Heart left ventricle (tissue), 16 donors: ENCODE results near the gene DES. TPM values are rescaled to one million over a fixed set of nuclear protein-coding genes. Genes with fewer than 3 reads are reported as not detected.
"Not testable (repeated sequence)": the region's sequence is repeated elsewhere in the genome, so short reads cannot be mapped to it uniquely, and the experiment has no call there.

Experiments used
- ATAC-seq, 4 donors: fragments of 200-7000 bp; cut with Tn5 transposase; one replicate each; pipeline ENCODE4 v1.9.1; 2020 to 2022; ENCODE audit warnings: moderate library complexity in 4 of 4, mild to moderate bottlenecking in 3 of 4, moderate number of reproducible peaks in 1 of 4
- DNase-seq, 5 donors: peaks; one replicate each; pipeline ENCODE4 v3.0.0-alpha.2; 2020
- H3K27ac ChIP-seq, 12 donors: fragments of 200-600 bp; sonication (generic) in 4 of 12; one replicate each; pipeline versions ENCODE4 v1.5.0 to v1.8.0; 2016 to 2022; ENCODE audit warnings: mild to moderate bottlenecking in 2 of 12
- H3K27me3 ChIP-seq, 9 donors: fragments of 200-600 bp; sonication (generic) in 2 of 9; one replicate each; pipeline versions ENCODE4 v1.5.1 to v1.8.0; 2016 to 2022; ENCODE audit warnings: mild to moderate bottlenecking in 3 of 9
- H3K36me3 ChIP-seq, 9 donors: fragments of 200-600 bp; sonication (generic) in 2 of 9; one replicate each; pipeline versions ENCODE4 v1.5.0 to v1.8.0; 2018 to 2022; ENCODE audit warnings: mild to moderate bottlenecking in 2 of 9
- H3K4me1 ChIP-seq, 12 donors: fragments of 200-600 bp; sonication (generic) in 4 of 12; one replicate each; pipeline versions ENCODE4 v1.5.0 to v1.8.0; 2016 to 2022; ENCODE audit warnings: mild to moderate bottlenecking in 3 of 12
- H3K4me3 ChIP-seq, 12 donors: fragments of 200-600 bp; sonication (generic) in 4 of 12; one replicate each; pipeline versions ENCODE4 v1.5.0 to v1.8.0; 2017 to 2022; ENCODE audit warnings: mild to moderate bottlenecking in 9 of 12, moderate library complexity in 4 of 12
- H3K9me3 ChIP-seq, 12 donors: fragments of 200-600 bp; sonication (generic) in 4 of 12; one replicate each; pipeline versions ENCODE4 v1.5.0 to v1.8.0; 2016 to 2022; ENCODE audit warnings: mild to moderate bottlenecking in 1 of 12
- POLR2A ChIP-seq, 2 donors: fragments of 450-650 bp; IDR thresholded peaks; one replicate each; pipeline ENCODE4 v1.6.1; 2017; ENCODE audit warnings: antibody characterized with exemption in 2 of 2, mild to moderate bottlenecking in 2 of 2, moderate library complexity in 2 of 2
- WGBS, 4 donors: extraction: QIAGEN DNeasy Blood & Tissue Kit in 2 of 4; methylation state at CpG; one replicate each; pipeline versions ENCODE4 v1.1.5 to v1.1.7; 2013 to 2018; 5-methylcytosine and 5-hydroxymethylcytosine counted together
- intact Hi-C, 10 donors: fragments of 100-400 bp; cut with DNase I; formaldehyde crosslinking; loops; one replicate each; pipeline versions ENCODE4 v1.11.1 to v1.14.2; 2022
- polyA plus RNA-seq, 2 donors: library from polyadenylated mRNA; stranded (reverse); fragments of 200-250 nt; gene quantifications; one replicate each; pipeline ENCODE4 v1.2.3, GENCODE V29; 2013
- total RNA-seq, 9 donors: library from RNA; depleted of rRNA in 2 of 9; stranded (reverse); fragments of >200 nt in 2 of 9; fragmentation: NEBNext Ultra II Directional in 3 of 9; extraction: Animal tissue kit (Norgen Biotek cat#: 25700) in 3 of 9; gene quantifications; one replicate each; pipeline versions ENCODE4 v1.1.0 to v1.2.4, GENCODE V29; 2016 to 2023
- TF ChIP-seq, protein P1 (sequence below), 12 donors: fragments of 200-600 bp; sonication (generic) in 4 of 12; IDR thresholded peaks; one replicate each; pipeline versions ENCODE4 v1.5.0 to v1.8.0; 2018 to 2022; ENCODE audit warnings: antibody characterized with exemption in 12 of 12, mild to moderate bottlenecking in 5 of 12
- donor health status: ischemic (EF 13 %, LVEDD 7.1; RV severe dilation, severe dysfunction).
- donor health status: healthy with polysubstance abuse.
- donor health status: DM: no; HTN: yes; CAD: no.
- donor health status: DM: no; HTN: no; CAD: no.
- donor health status: ischemic (EF 25% LVEDD 6.9; RV normal size, moderate dysfunction).
- donor health status: ischemic (EF 25% LVEDD 5.7; RV mildly dilated, moderate dysfunction).
- donor health status: healthy.
- donor health status: DM: yes; HTN: yes; CAD: no.
- donor health status: ischemic (EF 35%, LVEDD 5.7; RV mildly dilated, moderate dysfunction).
- donor health status: nonischemic (EF 11% LVEDD 7.7; RV severe dilation, severe dysfunction).
- donor health status: DM: yes; HTN: yes; CAD: no.
- donor health status: PGD.
- donor health status: ischemic (EF 29% LVEDD 5.4; RV normal size, mild dysfunction).
- donor health status: nonischemic (EF 23%, LVEDD 6.1; RV moderate dilation, normal function).

The DES gene
- total and polyA plus RNA-seq, 11 donors: 9,618 to 28,674 (median 17,979) TPM

DNA sequence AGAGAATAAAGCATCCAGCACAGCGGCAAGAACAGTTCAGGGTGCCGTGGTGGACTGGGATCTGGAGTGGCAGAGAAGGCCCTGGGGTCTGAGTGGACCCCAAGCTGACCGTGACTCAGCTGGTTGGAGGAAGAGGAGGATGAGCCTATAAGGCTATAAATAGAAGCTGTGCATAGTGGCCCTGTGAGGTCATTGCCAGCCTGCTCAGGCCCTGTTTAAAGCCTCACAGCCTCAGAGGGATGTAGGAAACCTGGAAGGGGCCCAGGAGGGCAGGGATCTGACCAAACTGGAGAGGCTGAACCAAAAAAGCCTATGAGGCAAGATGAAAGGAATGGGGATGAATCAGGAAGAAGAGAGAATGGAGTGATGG is 11.3 kb upstream of the DES start:
- Histone ChIP-seq H3K4me1 (peaks cover 0 to 63% (median 19%) of the 10 kb centered on the region in 12 donors), H3K9me3 (peaks cover 0 to 2% (median 0%) of the 10 kb centered on the region in 12 donors), H3K27me3 (no peaks in the 10 kb centered on the region), H3K36me3 (no peaks in the 10 kb centered on the region), H3K4me3 (no peak overlapping the region), H3K27ac (peak overlapping the region; percentile 83 to 99 (median 92))
- ATAC-seq (peak; percentile 69 to 77 (median 71)), DNase-seq (peak in 4 of 5 donors; percentile 85 to 94 (median 89))
- 43 to 56% (median 50%) methylated on average over 3 of the region's 3 CpGs for WGBS, 4 donors
- intact Hi-C loops: loop anchor here in 3 of 10 donors (10.0 kb wide), 3 partner anchors 48 to 218 kb away; partner anchors contain the start of gene SLC4A3 (in 1 of the 3)
- TF ChIP-seq, protein P1, sequence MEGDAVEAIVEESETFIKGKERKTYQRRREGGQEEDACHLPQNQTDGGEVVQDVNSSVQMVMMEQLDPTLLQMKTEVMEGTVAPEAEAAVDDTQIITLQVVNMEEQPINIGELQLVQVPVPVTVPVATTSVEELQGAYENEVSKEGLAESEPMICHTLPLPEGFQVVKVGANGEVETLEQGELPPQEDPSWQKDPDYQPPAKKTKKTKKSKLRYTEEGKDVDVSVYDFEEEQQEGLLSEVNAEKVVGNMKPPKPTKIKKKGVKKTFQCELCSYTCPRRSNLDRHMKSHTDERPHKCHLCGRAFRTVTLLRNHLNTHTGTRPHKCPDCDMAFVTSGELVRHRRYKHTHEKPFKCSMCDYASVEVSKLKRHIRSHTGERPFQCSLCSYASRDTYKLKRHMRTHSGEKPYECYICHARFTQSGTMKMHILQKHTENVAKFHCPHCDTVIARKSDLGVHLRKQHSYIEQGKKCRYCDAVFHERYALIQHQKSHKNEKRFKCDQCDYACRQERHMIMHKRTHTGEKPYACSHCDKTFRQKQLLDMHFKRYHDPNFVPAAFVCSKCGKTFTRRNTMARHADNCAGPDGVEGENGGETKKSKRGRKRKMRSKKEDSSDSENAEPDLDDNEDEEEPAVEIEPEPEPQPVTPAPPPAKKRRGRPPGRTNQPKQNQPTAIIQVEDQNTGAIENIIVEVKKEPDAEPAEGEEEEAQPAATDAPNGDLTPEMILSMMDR (IDR thresholded peaks at IDR 0.05): no peak
- peak in 1 of 2 donors; percentile 24 for TF ChIP-seq POLR2A (IDR thresholded peaks at IDR 0.05)

DNA sequence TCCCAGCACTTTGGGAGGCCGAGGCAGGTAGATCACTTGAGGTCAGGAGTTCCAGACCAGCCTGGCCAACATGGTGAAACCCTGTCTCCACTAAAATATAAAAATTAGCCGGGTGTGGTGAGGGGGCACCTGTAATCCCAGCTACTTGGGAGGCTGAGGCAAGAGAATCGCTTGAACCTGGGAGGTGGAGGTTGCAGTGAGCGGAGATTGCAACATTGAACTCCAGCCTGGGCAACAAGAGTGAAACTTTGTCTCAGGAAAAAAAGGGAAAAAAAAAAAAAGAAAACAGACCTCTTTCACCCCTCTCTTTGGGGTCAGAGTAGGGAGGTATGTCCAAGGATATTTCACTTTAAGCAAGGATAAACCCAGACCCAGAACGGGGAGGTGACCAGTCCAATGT is 10.8 kb upstream of the DES start:
- ATAC-seq, H3K4me3 ChIP-seq, DNase-seq, H3K27me3 ChIP-seq, H3K36me3 ChIP-seq, H3K9me3 ChIP-seq: not testable (repeated sequence)
- peak overlapping the region; percentile 42 to 99 (median 92) for H3K27ac ChIP-seq
- H3K4me1 ChIP-seq: peaks cover 0 to 63% (median 19%) of the 10 kb centered on the region in 12 donors
- 61 to 82% (median 64%) methylated on average over 5 of the region's 5 CpGs for WGBS, 4 donors
- intact Hi-C loops: loop anchor here in 3 of 10 donors (10.0 kb wide), 3 partner anchors 47 to 217 kb away; partner anchors contain the start of gene SLC4A3 (in 1 of the 3)

DNA sequence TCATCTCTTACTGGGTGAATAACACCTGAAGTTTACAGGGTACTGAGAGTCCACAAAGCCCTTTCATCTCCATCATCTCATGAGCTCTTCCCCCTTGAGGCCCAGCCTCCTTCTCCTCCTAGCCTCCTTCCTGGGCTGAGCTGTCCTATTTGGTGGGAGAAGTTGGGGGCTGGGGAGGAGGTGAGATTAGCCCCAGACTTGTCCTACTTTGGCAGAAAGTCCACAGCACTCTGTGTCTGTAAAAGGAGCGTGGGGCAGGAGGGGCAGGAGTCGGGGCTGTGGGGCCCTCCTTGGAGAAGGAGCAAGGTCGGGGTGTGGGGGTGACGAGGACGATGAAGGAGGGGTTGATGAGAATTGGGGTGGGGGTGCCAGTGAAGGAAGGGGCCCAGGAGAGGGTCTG is 10.0 kb upstream of the DES start:
- DNase-seq (no peak), ATAC-seq (no peak)
- Histone ChIP-seq H3K4me3 (no peak overlapping the region), H3K27me3 (no peaks in the 10 kb centered on the region), H3K36me3 (no peaks in the 10 kb centered on the region), H3K27ac (peak overlapping the region in 11 of 12 donors; percentile 42 to 99 (median 93)), H3K4me1 (peaks cover 0 to 56% (median 18%) of the 10 kb centered on the region in 12 donors), H3K9me3 (peaks cover 0 to 14% (median 0%) of the 10 kb centered on the region in 12 donors)
- no peak for TF ChIP-seq POLR2A (IDR thresholded peaks at IDR 0.05)
- TF ChIP-seq, protein P1 (IDR thresholded peaks at IDR 0.05): no peak
- intact Hi-C loops: loop anchor here in 3 of 10 donors (10.0 kb wide), 3 partner anchors 47 to 217 kb away; partner anchors contain the start of gene SLC4A3 (in 1 of the 3)
- WGBS, 4 donors: 64 to 71% (median 69%) methylated on average over 5 of the region's 5 CpGs

DNA sequence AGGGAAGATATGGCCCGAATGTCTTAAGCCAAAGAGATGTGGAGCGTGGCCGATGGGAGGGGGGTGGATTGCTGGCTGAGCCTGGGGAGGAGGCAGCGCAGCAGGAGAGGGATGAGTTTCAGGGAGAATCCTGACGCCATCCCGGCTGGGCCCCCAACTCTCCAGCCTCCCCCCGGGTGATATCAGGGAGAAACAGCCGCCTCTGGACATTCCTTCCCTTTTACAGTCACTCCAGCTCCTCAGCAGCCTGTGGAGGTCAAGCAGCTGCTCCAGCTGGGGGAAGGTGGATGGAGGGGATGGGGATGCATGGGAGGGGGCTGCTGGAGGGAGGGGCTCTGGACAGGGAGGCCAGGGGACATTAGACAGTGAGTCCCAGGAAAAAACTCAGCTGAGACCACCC is 9.5 kb upstream of the DES start:
- Histone ChIP-seq H3K27ac (peak overlapping the region in 9 of 12 donors; percentile 90 to 99 (median 93)), H3K36me3 (no peaks in the 10 kb centered on the region), H3K4me1 (peaks cover 0 to 55% (median 16%) of the 10 kb centered on the region in 12 donors), H3K9me3 (peaks cover 0 to 14% (median 0%) of the 10 kb centered on the region in 12 donors), H3K4me3 (no peak overlapping the region), H3K27me3 (no peaks in the 10 kb centered on the region)
- 26 to 38% (median 31%) methylated on average over 8 of the region's 8 CpGs for WGBS, 4 donors
- TF ChIP-seq, protein P1 (IDR thresholded peaks at IDR 0.05): no peak
- TF ChIP-seq POLR2A (IDR thresholded peaks at IDR 0.05): no peak
- peak in 1 of 4 donors; percentile 1 for ATAC-seq
- DNase-seq: peak in 1 of 5 donors; percentile 31
- intact Hi-C loops: loop anchor here in 3 of 10 donors (10.0 kb wide), 3 partner anchors 46 to 216 kb away; partner anchors contain the start of gene SLC4A3 (in 1 of the 3)
